Progenitor cell of endocrine pancreas (in vitro differentiated cells): Measurements from ENCODE around the gene PTGIS. TPM values are rescaled to one million over a fixed set of nuclear protein-coding genes. Genes with fewer than 3 reads are reported as not detected.

Experiments
- DNase-seq: peaks from one replicate; pipeline ENCODE4 v3.0.0; 2021; ENCODE audit warnings: low spot score; ENCODE audit not compliant: unreplicated experiment
- H3K27ac Mint-ChIP-seq: 2 replicates; pipeline ENCODE4 v1.8.0; 2021; ENCODE audit warnings: mild to moderate bottlenecking, moderate library complexity, mixed read lengths
- H3K27me3 Mint-ChIP-seq: 2 replicates; pipeline ENCODE4 v1.8.0; 2021; ENCODE audit warnings: mixed read lengths
- H3K36me3 Mint-ChIP-seq: 2 replicates; pipeline ENCODE4 v1.8.0; 2022; ENCODE audit warnings: mixed read lengths; ENCODE audit not compliant: insufficient read depth
- H3K4me1 Mint-ChIP-seq: 2 replicates; pipeline ENCODE4 v1.8.0; 2021; ENCODE audit warnings: low read depth, mixed read lengths
- H3K4me3 Mint-ChIP-seq: 2 replicates; pipeline ENCODE4 v1.8.0; 2021; ENCODE audit warnings: low read depth, mild to moderate bottlenecking, moderate library complexity, mixed read lengths
- H3K9me3 Mint-ChIP-seq: 2 replicates; pipeline ENCODE4 v1.8.0; 2021; ENCODE audit warnings: low read depth, mixed read lengths
- CTCF ChIP-seq: fragments of 200-600 bp; sonication (generic); IDR thresholded peaks from one replicate; pipeline ENCODE4 v1.5.0; 2021; ENCODE audit warnings: antibody characterized with exemption, mild to moderate bottlenecking; ENCODE audit not compliant: unreplicated experiment
- total RNA-seq: library from RNA; stranded (reverse); gene quantifications from 2 replicates; pipeline ENCODE4 v1.2.1, GENCODE V29; 2021

Gene PTGIS
- total RNA-seq, 1 donor from 2014 or later, result 19.3 TPM

DNA sequence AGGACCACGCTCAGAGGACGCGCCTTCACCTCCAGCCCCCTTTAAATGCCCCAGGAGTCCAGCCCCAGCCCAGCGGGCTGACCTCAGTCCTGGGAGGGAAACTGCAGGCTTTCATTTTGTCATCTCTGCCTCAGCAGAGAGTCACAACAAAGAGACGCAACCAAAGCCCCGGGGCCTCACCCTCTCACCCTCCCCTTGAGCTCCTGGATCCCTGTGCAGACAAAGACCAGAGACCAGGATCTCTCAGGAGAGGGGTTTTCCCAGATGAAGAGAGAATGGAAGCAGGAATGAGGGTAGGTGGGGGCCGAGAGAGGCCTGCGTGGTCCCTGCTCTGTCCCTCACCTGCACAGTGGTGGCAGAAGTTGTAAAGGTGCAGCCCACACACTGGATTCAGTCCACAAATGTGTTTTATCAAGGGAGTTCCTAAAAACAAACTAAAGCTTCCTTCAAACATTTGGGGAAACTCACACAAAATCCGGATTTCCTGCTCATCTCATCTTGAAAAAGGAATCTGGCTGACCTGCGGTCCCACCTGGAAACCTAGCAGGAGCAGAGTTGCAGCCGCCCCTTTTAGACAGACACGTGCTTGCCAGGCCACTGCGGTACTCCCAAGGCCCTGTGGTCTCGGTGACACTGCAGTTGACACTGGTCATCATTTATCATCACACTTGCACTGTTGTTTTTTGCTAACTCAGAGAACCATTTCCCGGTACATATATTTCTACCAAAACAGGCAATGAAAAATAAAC, 27.1 kb downstream of the PTGIS start:
- no peak for TF ChIP-seq CTCF
- Mint-ChIP-seq H3K27me3 (no peaks in the 10 kb centered on the region), H3K4me1 (no peaks in the 10 kb centered on the region), H3K36me3 (peaks cover 27% of the 10 kb centered on the region), H3K27ac (no peak overlapping the region), H3K4me3 (no peak overlapping the region), H3K9me3 (peaks cover 4% of the 10 kb centered on the region)
- no peak for DNase-seq

GRCh38 chr20:49540232-49540620, 27.7 kb downstream of the PTGIS start:
- no peak for DNase-seq
- peaks cover 24% of the 10 kb centered on the region for H3K36me3 Mint-ChIP-seq
- H3K27ac Mint-ChIP-seq, result no peak overlapping the region
- no peaks in the 10 kb centered on the region for H3K27me3 Mint-ChIP-seq
- no peak for TF ChIP-seq CTCF
- no peak overlapping the region for H3K4me3 Mint-ChIP-seq
- H3K9me3 Mint-ChIP-seq, result peaks cover under 1% of the 10 kb centered on the region
- H3K4me1 Mint-ChIP-seq, result no peaks in the 10 kb centered on the region

- Mint-ChIP-seq H3K27ac (no peak overlapping the region), H3K27me3 (no peaks in the 10 kb centered on the region), H3K4me3 (no peak overlapping the region), H3K9me3 (no peaks in the 10 kb centered on the region), H3K4me1 (no peaks in the 10 kb centered on the region), H3K36me3 (peaks cover 23% of the 10 kb centered on the region)
- TF ChIP-seq CTCF, result no peak
- DNase-seq, result no peak
These were observed 28.3 kb downstream of the PTGIS start for GRCh38 chr20:49539481-49540231.

DNA sequence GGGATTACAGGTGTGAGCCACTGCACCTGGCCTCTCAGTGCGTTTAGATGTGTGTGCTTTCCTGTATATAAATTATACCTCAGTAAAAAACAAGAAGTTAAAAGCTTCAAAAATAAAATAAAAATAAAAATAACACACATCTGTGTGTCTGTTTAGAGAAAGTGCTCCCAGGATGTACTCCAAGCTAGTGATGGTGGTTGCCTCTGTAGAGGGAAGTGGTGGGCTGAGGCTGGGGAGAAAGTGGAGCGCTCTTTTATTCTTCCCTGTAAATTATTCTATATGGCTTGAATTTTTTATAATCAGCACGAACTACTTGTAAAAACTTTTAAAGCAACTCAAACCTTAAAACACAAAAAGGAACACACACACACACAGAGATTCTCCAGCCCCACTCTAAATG, 29.0 kb downstream of the PTGIS start:
- TF ChIP-seq CTCF, result no peak
- no peaks in the 10 kb centered on the region for H3K4me1 Mint-ChIP-seq
- H3K36me3 Mint-ChIP-seq, result peaks cover 23% of the 10 kb centered on the region

DNA sequence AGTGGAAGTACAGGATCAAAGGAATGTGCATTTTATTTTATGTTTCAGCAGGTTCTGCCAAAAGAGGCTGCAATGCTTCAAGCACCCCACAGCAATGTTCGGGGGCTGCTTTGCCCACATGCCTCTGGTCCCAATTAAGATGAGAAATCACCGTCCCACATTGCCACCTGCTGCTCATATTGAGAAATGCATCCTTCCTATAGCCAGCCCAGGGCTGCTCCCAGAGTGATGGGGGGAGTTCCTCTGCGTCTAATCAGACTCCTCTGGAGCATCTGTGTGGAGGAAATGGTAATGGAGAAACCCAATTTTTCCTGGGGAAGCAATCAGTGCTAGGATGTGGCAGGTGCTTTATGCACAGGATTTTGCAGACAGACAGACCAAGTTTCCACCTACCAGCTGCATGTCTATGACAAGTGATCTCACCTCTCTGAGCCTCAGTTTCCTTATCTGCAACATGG, 33.7 kb downstream of the PTGIS start:
- H3K9me3 Mint-ChIP-seq, result no peaks in the 10 kb centered on the region
- TF ChIP-seq CTCF, result peak; percentile 76
- no peak overlapping the region for H3K4me3 Mint-ChIP-seq
- no peaks in the 10 kb centered on the region for H3K27me3 Mint-ChIP-seq
- DNase-seq, result peak; percentile 52
- H3K4me1 Mint-ChIP-seq, result no peaks in the 10 kb centered on the region
- H3K27ac Mint-ChIP-seq, result no peak overlapping the region
- peaks cover 13% of the 10 kb centered on the region for H3K36me3 Mint-ChIP-seq

More for the DNA sequence above, 29.0 kb downstream of the PTGIS start:
- H3K27ac Mint-ChIP-seq, result no peak overlapping the region
- H3K4me3 Mint-ChIP-seq, result no peak overlapping the region
- H3K27me3 Mint-ChIP-seq, result no peaks in the 10 kb centered on the region
- no peaks in the 10 kb centered on the region for H3K9me3 Mint-ChIP-seq
- DNase-seq, result no peak
